ENCODE results near the gene M1AP. TPM values are rescaled to one million over a fixed set of nuclear protein-coding genes. Genes with fewer than 3 reads are reported as not detected.

The M1AP gene
- total RNA-seq, 1 experiment from 2014 or later: not detected

DNA sequence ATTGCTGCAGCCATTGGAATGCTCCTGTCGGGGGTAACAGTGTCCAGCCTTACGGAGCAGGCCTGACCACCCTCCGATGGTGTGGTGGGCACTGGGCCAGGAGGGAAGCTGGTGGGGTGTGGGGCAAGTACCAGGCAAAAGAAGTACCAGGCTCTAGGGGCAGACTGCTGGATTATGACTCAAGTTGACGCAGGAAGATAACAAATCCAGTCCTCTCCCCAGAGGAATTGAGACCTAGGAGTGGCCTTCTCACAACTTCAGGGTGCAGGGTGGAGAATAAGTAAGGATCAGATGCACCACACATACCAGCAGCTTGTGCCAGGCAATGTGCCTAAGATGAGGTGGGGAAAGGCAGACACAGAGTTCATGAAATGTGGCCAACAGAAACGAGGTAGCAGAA, 43.8 kb upstream of the M1AP start:
- no peaks in the 10 kb centered on the region for H3K9me3 ChIP-seq
- no peak overlapping the region for H3K4me3 Mint-ChIP-seq (ENCODE audit: unreplicated experiment)
- H3K36me3 Mint-ChIP-seq (ENCODE audit: insufficient read depth, unreplicated experiment): no peaks in the 10 kb centered on the region
- no peaks in the 10 kb centered on the region for H3K9me3 Mint-ChIP-seq (ENCODE audit: unreplicated experiment)
- ChIA-PET CTCF (interaction anchor here (1.2 to 1.4 kb wide), 2 partner anchors 10 to 185 kb away, joined by 3 read pairs; no protein-coding TSS in a partner anchor), POLR2A (no interaction called here)
- TF ChIP-seq, protein P1, sequence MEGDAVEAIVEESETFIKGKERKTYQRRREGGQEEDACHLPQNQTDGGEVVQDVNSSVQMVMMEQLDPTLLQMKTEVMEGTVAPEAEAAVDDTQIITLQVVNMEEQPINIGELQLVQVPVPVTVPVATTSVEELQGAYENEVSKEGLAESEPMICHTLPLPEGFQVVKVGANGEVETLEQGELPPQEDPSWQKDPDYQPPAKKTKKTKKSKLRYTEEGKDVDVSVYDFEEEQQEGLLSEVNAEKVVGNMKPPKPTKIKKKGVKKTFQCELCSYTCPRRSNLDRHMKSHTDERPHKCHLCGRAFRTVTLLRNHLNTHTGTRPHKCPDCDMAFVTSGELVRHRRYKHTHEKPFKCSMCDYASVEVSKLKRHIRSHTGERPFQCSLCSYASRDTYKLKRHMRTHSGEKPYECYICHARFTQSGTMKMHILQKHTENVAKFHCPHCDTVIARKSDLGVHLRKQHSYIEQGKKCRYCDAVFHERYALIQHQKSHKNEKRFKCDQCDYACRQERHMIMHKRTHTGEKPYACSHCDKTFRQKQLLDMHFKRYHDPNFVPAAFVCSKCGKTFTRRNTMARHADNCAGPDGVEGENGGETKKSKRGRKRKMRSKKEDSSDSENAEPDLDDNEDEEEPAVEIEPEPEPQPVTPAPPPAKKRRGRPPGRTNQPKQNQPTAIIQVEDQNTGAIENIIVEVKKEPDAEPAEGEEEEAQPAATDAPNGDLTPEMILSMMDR (IDR thresholded peaks at IDR 0.05; ENCODE audit: insufficient read depth in 1 of 2, low read depth in 1 of 2, low read length in 1 of 2, severe bottlenecking in 1 of 2, unreplicated experiment in 1 of 2): no peak
- H3K4me3 ChIP-seq (ENCODE audit: low read depth, low read length): no peak overlapping the region
- intact Hi-C loops (cut with micrococcal nuclease; ENCODE audit: unreplicated experiment): loop anchor here (5.0 to 10.0 kb wide), 2 partner anchors 293 to 710 kb away; no protein-coding TSS in a partner anchor
- H3K36me3 ChIP-seq (ENCODE audit: control insufficient read depth, insufficient read depth, low read length): no peaks in the 10 kb centered on the region
- peaks cover 6% of the 10 kb centered on the region for H3K4me1 ChIP-seq
- H3K4me1 Mint-ChIP-seq (ENCODE audit: low read depth, unreplicated experiment): no peaks in the 10 kb centered on the region
- no peaks in the 10 kb centered on the region for H3K27me3 ChIP-seq (replicated peaks; ENCODE audit: control insufficient read depth, insufficient read depth, low read length)
- no peak for DNase-seq
- no peak overlapping the region for H3K27ac Mint-ChIP-seq (ENCODE audit: unreplicated experiment)
- no TSS peak for BruUV-seq (replicated peaks)
- H3K27me3 Mint-ChIP-seq (ENCODE audit: insufficient read depth, unreplicated experiment): no peaks in the 10 kb centered on the region

DNA sequence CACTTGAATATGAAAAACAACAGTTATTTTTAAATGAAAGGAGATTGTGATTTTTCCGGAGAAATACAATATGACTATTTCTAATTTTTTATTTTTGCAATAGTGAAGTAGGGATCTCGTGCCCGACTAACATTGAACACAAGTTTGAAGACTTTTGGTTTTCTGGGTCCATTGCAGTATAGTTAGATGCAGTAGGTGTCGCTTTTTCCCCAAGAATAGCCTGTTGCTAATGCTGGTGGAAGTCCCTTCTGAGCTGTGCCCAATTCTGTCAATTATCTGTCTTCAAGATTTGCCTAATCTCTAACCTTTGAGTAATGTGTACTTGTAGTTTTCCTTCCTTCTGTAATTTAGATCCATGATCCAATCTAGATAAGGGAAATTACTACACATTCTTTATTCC, 42.4 kb upstream of the M1AP start:
- intact Hi-C loops (cut with micrococcal nuclease; ENCODE audit: unreplicated experiment): loop anchor here (1.0 to 10.0 kb wide), 6 partner anchors 25 to 712 kb away; no protein-coding TSS in a partner anchor
- Histone ChIP-seq H3K9me3 (no peaks in the 10 kb centered on the region), H3K4me3 (ENCODE audit: low read depth, low read length) (no peak overlapping the region), H3K36me3 (ENCODE audit: control insufficient read depth, insufficient read depth, low read length) (no peaks in the 10 kb centered on the region), H3K27me3 (replicated peaks; ENCODE audit: control insufficient read depth, insufficient read depth, low read length) (no peaks in the 10 kb centered on the region), H3K4me1 (no peaks in the 10 kb centered on the region)
- Mint-ChIP-seq H3K4me1 (ENCODE audit: low read depth, unreplicated experiment) (no peaks in the 10 kb centered on the region), H3K36me3 (ENCODE audit: insufficient read depth, unreplicated experiment) (no peaks in the 10 kb centered on the region), H3K9me3 (ENCODE audit: unreplicated experiment) (no peaks in the 10 kb centered on the region), H3K4me3 (ENCODE audit: unreplicated experiment) (no peak overlapping the region), H3K27me3 (ENCODE audit: insufficient read depth, unreplicated experiment) (no peaks in the 10 kb centered on the region), H3K27ac (ENCODE audit: unreplicated experiment) (no peak overlapping the region)
- BruUV-seq (replicated peaks): no TSS peak
- TF ChIP-seq, protein P1 (IDR thresholded peaks at IDR 0.05; ENCODE audit: insufficient read depth in 1 of 2, low read depth in 1 of 2, low read length in 1 of 2, severe bottlenecking in 1 of 2, unreplicated experiment in 1 of 2): peak; percentile 77 to 81
- peak in 1 of 2 experiments; percentile 66 for DNase-seq
- ChIA-PET CTCF (interaction anchor here (0.6 to 1.5 kb wide), 16 partner anchors 9 to 509 kb away, joined by 3 to 30 read pairs (median 4); partner anchors contain the start of gene SEMA4F), POLR2A (no interaction called here)

DNA sequence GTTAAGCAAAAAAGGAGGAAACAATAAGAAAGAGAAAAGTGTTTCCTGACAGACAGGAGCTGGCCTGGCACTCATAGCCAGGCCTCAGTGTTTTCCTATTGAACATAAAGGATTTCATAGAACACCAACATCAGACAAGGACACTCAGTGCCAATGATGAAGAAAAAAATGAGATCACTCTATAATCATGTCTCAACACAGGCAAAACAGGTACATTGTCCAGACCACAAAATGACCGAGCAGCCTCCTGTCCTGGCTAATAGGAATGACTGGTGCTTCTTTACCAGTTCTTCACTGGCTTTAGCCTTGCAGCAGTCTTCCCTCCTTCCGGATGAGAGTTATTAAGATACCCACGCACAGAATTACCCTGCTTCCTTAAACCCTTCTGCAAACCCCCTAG, 41.5 kb upstream of the M1AP start:
- intact Hi-C loops (cut with micrococcal nuclease; ENCODE audit: unreplicated experiment): loop anchor here (1.0 to 10.0 kb wide), 6 partner anchors 26 to 713 kb away; no protein-coding TSS in a partner anchor
- no peaks in the 10 kb centered on the region for H3K36me3 Mint-ChIP-seq (ENCODE audit: insufficient read depth, unreplicated experiment)
- CTCF ChIA-PET: no interaction called here

More for the DNA sequence above, 41.5 kb upstream of the M1AP start:
- Mint-ChIP-seq H3K4me3 (ENCODE audit: unreplicated experiment) (no peak overlapping the region), H3K27me3 (ENCODE audit: insufficient read depth, unreplicated experiment) (no peaks in the 10 kb centered on the region), H3K4me1 (ENCODE audit: low read depth, unreplicated experiment) (no peaks in the 10 kb centered on the region), H3K9me3 (ENCODE audit: unreplicated experiment) (no peaks in the 10 kb centered on the region), H3K27ac (ENCODE audit: unreplicated experiment) (no peak overlapping the region)
- Histone ChIP-seq H3K27me3 (replicated peaks; ENCODE audit: control insufficient read depth, insufficient read depth, low read length) (no peaks in the 10 kb centered on the region), H3K4me3 (ENCODE audit: low read depth, low read length) (no peak overlapping the region), H3K4me1 (no peaks in the 10 kb centered on the region), H3K36me3 (ENCODE audit: control insufficient read depth, insufficient read depth, low read length) (no peaks in the 10 kb centered on the region), H3K9me3 (no peaks in the 10 kb centered on the region)
- no peak for DNase-seq
- TF ChIP-seq, protein P1 (IDR thresholded peaks at IDR 0.05; ENCODE audit: insufficient read depth in 1 of 2, low read depth in 1 of 2, low read length in 1 of 2, severe bottlenecking in 1 of 2, unreplicated experiment in 1 of 2): no peak
- POLR2A ChIA-PET: no interaction called here
- BruUV-seq (replicated peaks): no TSS peak
